Activated naive CD4-positive, alpha-beta T cell treated with anti-CD3 and anti-CD28 coated beads for 36 hours (primary cell): Measurements from ENCODE around the gene NPVF. TPM values are rescaled to one million over a fixed set of nuclear protein-coding genes. Genes with fewer than 3 reads are reported as not detected.

Experiments
- CTCF ChIA-PET: fragments of 350-600 bp; sonication (Branson Sonifier 250); formaldehyde crosslinking; loops from one replicate; lab custom pipeline; 2021; ENCODE audit warnings: antibody characterized with exemption; lab: Charles Lee
- DNase-seq: peaks from one replicate; pipeline ENCODE4 v3.0.0-alpha.2; 2020
- H3K27ac Mint-ChIP-seq: one replicate; pipeline ENCODE4 v1.8.0; 2021; ENCODE audit warnings: mild to moderate bottlenecking, mixed read lengths
- H3K27me3 Mint-ChIP-seq: one replicate; pipeline ENCODE4 v1.8.0; 2021; ENCODE audit warnings: low read depth, mixed read lengths
- H3K36me3 Mint-ChIP-seq: one replicate; pipeline ENCODE4 v1.8.0; 2021; ENCODE audit warnings: low read depth, mixed read lengths
- H3K4me1 Mint-ChIP-seq: one replicate; pipeline ENCODE4 v1.8.0; 2021; ENCODE audit warnings: low read depth, mixed read lengths
- H3K4me3 Mint-ChIP-seq: one replicate; pipeline ENCODE4 v1.8.0; 2021; ENCODE audit warnings: mild to moderate bottlenecking, moderate library complexity, mixed read lengths
- H3K9me3 Mint-ChIP-seq: one replicate; pipeline ENCODE4 v1.8.0; 2021; ENCODE audit warnings: mixed read lengths
- intact Hi-C: fragments of 100-400 bp; cut with micrococcal nuclease; formaldehyde crosslinking; loops from one replicate; pipeline ENCODE4 v1.15.1; 2023
- total RNA-seq, 2 experiments: library from RNA; stranded (reverse); gene quantifications; one replicate each; pipeline ENCODE4 v1.2.3, GENCODE V29; 2021

Gene NPVF
- total RNA-seq, 2 experiments from 2014 or later, result not detected

DNA sequence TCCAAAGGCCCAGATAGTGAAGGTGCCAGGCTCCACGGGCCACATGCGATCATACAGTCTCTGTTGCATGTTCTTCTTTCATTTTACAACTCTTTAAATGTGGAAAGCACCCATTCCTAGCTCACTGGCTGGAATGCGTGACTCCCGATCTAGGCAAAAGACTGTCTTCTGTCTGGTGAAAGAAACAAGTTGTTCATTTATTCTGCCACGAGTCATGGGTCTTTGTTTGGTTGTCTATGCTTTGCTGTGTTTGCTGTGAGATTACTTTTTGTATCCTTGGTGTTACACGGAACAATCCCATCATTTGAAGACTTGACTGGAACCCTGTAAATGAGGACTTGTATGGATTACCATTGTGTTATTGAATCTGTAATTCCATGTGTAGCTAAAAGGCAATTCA lies 41.9 kb downstream of the NPVF start:
- no peak for DNase-seq
- CTCF ChIA-PET, result interaction anchor here (0.6 kb wide), 1 partner anchor 1488 kb away, joined by 4 read pairs; no protein-coding TSS in a partner anchor
- Mint-ChIP-seq H3K27me3 (no peaks in the 10 kb centered on the region), H3K9me3 (no peaks in the 10 kb centered on the region), H3K4me3 (no peak overlapping the region), H3K4me1 (no peaks in the 10 kb centered on the region), H3K36me3 (no peaks in the 10 kb centered on the region), H3K27ac (no peak overlapping the region)
- intact Hi-C loops, result no loop called here

DNA sequence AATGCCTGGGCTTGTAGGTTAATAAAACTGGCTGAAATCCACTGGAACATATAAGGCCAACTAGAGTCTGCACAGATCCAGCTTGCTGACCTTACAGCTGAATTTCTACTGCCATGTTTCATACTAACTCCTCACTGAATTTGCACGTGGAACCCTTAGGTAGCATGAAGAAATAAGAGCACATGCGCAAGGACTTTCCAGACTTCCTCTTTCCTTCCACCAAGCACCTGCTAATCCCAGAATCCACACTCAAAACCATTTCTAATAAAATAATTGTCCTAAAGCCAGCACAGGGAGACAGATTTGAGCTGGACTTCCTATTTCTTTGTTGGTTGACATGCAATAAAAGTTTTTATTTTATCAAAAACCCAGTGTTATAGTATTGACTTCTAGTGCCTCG lies 46.8 kb downstream of the NPVF start:
- Mint-ChIP-seq H3K27ac (no peak overlapping the region), H3K4me1 (peaks cover 19% of the 10 kb centered on the region), H3K27me3 (no peaks in the 10 kb centered on the region), H3K9me3 (no peaks in the 10 kb centered on the region), H3K4me3 (no peak overlapping the region), H3K36me3 (peaks cover 3% of the 10 kb centered on the region)
- DNase-seq, result no peak
- CTCF ChIA-PET, result interaction anchor here (0.6 to 0.8 kb wide), 2 partner anchors 10 to 21 kb away, joined by 3 to 4 read pairs; no protein-coding TSS in a partner anchor
- intact Hi-C loops, result loop anchor here (2.0 to 5.0 kb wide), 4 partner anchors 31 to 609 kb away; partner anchors contain the start of gene PALS2

DNA sequence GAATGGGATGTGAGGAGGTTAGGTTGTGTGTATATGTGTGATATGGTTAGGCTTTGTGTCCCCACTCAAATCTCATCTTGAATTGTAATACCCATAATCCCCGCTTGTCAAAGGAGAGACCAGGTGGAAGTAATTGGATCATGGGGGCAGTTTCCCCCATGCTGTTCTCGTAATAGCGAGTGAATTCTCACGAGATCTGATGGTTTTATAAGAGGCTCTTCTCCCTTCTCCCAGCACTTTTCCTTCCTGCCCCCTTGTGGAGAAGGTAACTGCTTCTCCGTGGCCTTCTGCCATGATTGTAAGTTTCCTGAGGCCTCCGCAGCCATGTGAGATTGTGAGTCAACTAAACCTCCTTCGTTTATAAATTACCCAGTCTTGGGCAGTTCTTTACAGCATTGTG lies 47.3 kb downstream of the NPVF start:
- peak overlapping the region; percentile 83 for H3K4me3 Mint-ChIP-seq
- H3K27ac Mint-ChIP-seq, result peak overlapping the region; percentile 84
- H3K4me1 Mint-ChIP-seq, result peaks cover 19% of the 10 kb centered on the region
- DNase-seq, result no peak
- CTCF ChIA-PET, result interaction anchor here (0.8 to 1.1 kb wide), 2 partner anchors 10 to 54 kb away, joined by 3 to 5 read pairs; no protein-coding TSS in a partner anchor
- intact Hi-C loops, result loop anchor here (1.0 to 5.0 kb wide), 7 partner anchors 30 to 676 kb away; partner anchors contain the start of genes CYCS and PALS2
- H3K9me3 Mint-ChIP-seq, result no peaks in the 10 kb centered on the region
- H3K27me3 Mint-ChIP-seq, result no peaks in the 10 kb centered on the region
- peaks cover 3% of the 10 kb centered on the region for H3K36me3 Mint-ChIP-seq

DNA sequence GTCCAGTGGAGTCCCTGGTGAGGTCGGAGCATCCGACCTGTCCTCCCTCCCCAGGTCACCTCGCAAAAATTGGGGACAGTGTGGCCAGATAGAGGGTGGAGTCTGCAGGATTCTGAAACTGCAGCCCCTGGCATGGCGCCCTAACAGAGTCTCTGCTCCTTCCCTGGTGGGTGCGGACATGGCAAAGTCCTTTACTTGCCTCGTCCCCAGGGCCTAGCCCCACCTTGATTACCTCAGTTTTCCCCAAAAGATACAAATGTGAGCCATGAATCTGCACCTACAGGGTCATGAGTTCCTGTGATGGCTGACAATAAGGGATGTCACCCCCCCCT lies 47.7 kb downstream of the NPVF start:
- CTCF ChIA-PET, result interaction anchor here (1.1 to 1.3 kb wide), 5 partner anchors 8 to 93 kb away, joined by 3 to 5 read pairs (median 3); no protein-coding TSS in a partner anchor
- Mint-ChIP-seq H3K27me3 (no peaks in the 10 kb centered on the region), H3K27ac (peak overlapping the region; percentile 81), H3K36me3 (peaks cover 3% of the 10 kb centered on the region), H3K4me3 (peak overlapping the region; percentile 83), H3K9me3 (no peaks in the 10 kb centered on the region), H3K4me1 (peaks cover 19% of the 10 kb centered on the region)
- DNase-seq, result no peak
- intact Hi-C loops, result loop anchor here (1.0 to 5.0 kb wide), 7 partner anchors 30 to 677 kb away; partner anchors contain the start of genes CYCS and PALS2

DNA sequence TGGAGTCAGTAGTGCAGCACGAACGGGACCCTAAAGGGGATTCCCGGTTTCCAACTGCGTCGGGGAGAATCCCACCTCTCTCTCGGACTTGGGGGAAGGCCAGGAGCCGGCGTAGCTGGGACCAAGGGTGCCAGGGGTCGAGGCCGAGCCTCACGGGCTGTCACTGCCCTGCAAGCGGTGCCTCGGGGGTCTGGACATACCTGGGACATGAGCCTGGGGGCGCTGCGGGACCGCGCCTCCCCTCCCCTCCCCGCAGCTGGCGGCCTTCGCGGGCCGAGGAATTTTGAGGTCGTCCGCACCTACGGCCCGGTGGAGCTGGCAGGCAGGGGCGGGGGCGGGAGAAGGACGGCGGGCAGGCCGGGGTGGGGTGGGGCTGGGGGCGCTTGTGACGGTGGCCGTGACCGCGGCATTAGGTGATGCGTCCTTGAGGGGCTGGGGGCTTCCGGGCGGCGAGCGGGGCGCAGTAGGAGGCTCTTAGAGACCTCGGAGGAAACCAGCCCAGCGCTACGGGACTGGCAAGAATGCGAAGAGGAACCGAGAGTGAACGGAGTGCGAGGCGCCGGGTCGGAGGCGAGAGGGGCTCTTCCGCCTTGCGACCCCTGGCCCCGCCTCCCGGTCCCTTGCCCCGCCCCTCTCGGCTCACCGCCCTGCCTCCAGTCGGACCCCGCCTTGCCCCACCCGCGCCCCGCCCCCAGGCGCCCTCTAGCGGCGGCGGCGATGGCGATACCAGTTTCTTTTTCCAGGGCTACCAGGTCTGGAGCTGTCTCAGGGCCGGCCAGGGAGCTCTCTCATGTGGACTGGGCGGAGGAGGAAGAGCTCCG lies 48.3 kb downstream of the NPVF start:
- intact Hi-C loops, result loop anchor here (1.0 to 5.0 kb wide), 7 partner anchors 29 to 677 kb away; partner anchors contain the start of genes CYCS and PALS2
- Mint-ChIP-seq H3K36me3 (peaks cover 3% of the 10 kb centered on the region), H3K9me3 (no peaks in the 10 kb centered on the region), H3K4me1 (peaks cover 19% of the 10 kb centered on the region), H3K27ac (peak overlapping the region; percentile 81), H3K4me3 (peak overlapping the region; percentile 83), H3K27me3 (no peaks in the 10 kb centered on the region)
- CTCF ChIA-PET, result interaction anchor here (0.6 to 1.3 kb wide), 6 partner anchors 9 to 94 kb away, joined by 3 to 5 read pairs (median 3); no protein-coding TSS in a partner anchor
- peak; percentile 94 for DNase-seq

DNA sequence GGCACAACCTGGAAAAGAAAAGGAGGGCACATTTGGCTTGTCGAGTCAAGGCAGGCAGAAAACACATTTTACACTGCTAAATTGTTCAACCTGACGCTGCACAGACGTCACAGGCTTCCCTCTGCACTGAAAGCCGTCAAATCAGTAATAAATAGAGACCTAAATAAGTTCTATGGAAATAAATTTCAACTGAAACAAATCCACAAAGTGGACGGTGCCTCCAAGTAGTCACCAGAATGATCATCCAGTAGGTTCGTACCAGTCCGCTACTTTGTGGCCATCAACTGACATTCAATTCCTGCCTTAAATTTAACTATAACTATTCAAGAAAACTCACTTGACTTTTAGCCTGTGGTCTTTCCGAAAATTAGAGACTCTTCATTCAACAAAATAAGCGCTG lies 49.0 kb downstream of the NPVF start:
- CTCF ChIA-PET, result interaction anchor here (1.2 to 1.3 kb wide), 4 partner anchors 10 to 94 kb away, joined by 3 read pairs; no protein-coding TSS in a partner anchor

More for the DNA sequence above, 49.0 kb downstream of the NPVF start:
- H3K9me3 Mint-ChIP-seq, result no peaks in the 10 kb centered on the region
- peak overlapping the region; percentile 83 for H3K4me3 Mint-ChIP-seq
- peaks cover 3% of the 10 kb centered on the region for H3K36me3 Mint-ChIP-seq
- no peak for DNase-seq
- H3K27me3 Mint-ChIP-seq, result no peaks in the 10 kb centered on the region
- intact Hi-C loops, result no loop called here
- peaks cover 19% of the 10 kb centered on the region for H3K4me1 Mint-ChIP-seq
- peak overlapping the region; percentile 55 for H3K27ac Mint-ChIP-seq

Other genes with a start within 250 kb of the NPVF start
- 10 to 100 TPM; 25.1 to 27.9 TPM for gene OSBPL3, start 248.3 kb downstream of the NPVF start, total RNA-seq
- gene CYCS, start 103.2 kb downstream of the NPVF start, total RNA-seq, result 100 to 1,000 TPM; 213 to 224 TPM